Ramos (cell line): ENCODE results near the gene PLD5.
"Not testable (repeated sequence)": the region's sequence is repeated elsewhere in the genome, so short reads cannot be mapped to it uniquely, and the experiment has no call there.

Experiments
- in situ Hi-C: fragments of 300-500 bp; cut with MboI; formaldehyde crosslinking; loops from one replicate; pipeline ENCODE4 v1.14.3; 2022; ENCODE audit warnings: low sequenced_read_pairs; ENCODE audit not compliant: unreplicated experiment

Gene PLD5

GRCh38 chr1:242093116-242093515 is 431.4 kb downstream of the PLD5 start:
- in situ Hi-C loops: no loop called here

GRCh38 chr1:242089911-242090310 is 434.6 kb downstream of the PLD5 start:
- in situ Hi-C loops: no loop called here

GRCh38 chr1:242088875-242089274 is 435.6 kb downstream of the PLD5 start:
- in situ Hi-C loops: no loop called here

- in situ Hi-C loops: no loop called here
These were observed 437.8 kb downstream of the PLD5 start for GRCh38 chr1:242086706-242087105.

GRCh38 chr1:242086093-242086492 is 438.4 kb downstream of the PLD5 start:
- in situ Hi-C loops: no loop called here

- in situ Hi-C loops: no loop called here
These were observed 440.8 kb downstream of the PLD5 start for GRCh38 chr1:242083742-242084141.

GRCh38 chr1:242081446-242081845 is 443.1 kb downstream of the PLD5 start:
- in situ Hi-C loops: no loop called here

- in situ Hi-C loops: no loop called here
These were observed 458.7 kb downstream of the PLD5 start for GRCh38 chr1:242065813-242066212.

- in situ Hi-C loops: no loop called here
These were observed 462.2 kb downstream of the PLD5 start for GRCh38 chr1:242062271-242062670.

GRCh38 chr1:242059976-242060375 is 464.5 kb downstream of the PLD5 start:
- in situ Hi-C loops: no loop called here

GRCh38 chr1:242058582-242058981 is 465.9 kb downstream of the PLD5 start:
- in situ Hi-C loops: not testable (repeated sequence)

GRCh38 chr1:242058181-242058580 is 466.3 kb downstream of the PLD5 start:
- in situ Hi-C loops: not testable (repeated sequence)

- in situ Hi-C loops: no loop called here
These were observed 466.8 kb downstream of the PLD5 start for GRCh38 chr1:242057745-242058115.

GRCh38 chr1:242056988-242057744 is 467.3 kb downstream of the PLD5 start:
- in situ Hi-C loops: no loop called here

- in situ Hi-C loops: no loop called here
These were observed 468.7 kb downstream of the PLD5 start for GRCh38 chr1:242055749-242056320.

GRCh38 chr1:242043165-242043564 is 481.3 kb downstream of the PLD5 start:
- in situ Hi-C loops: no loop called here

- in situ Hi-C loops: no loop called here
These were observed 490.1 kb downstream of the PLD5 start for GRCh38 chr1:242034392-242034791.

- in situ Hi-C loops: no loop called here
These were observed 491.1 kb downstream of the PLD5 start for GRCh38 chr1:242033447-242033846.
